Neural crest cell (in vitro differentiated cells): ENCODE measurements around the gene TMEM215. TPM values are rescaled to one million over a fixed set of nuclear protein-coding genes. Genes with fewer than 3 reads are reported as not detected.
A peak's percentile ranks its signal among the peaks of the same experiment; 100 is the strongest.

Experiments used
- DNase-seq: peaks from one replicate; pipeline ENCODE4 v3.0.0; 2021; ENCODE audit warnings: low read depth, mixed read lengths, low spot score
- H3K27ac Mint-ChIP-seq: one replicate; pipeline ENCODE4 v1.8.0; 2021; ENCODE audit warnings: mild to moderate bottlenecking, mixed read lengths; ENCODE audit not compliant: unreplicated experiment
- H3K27me3 Mint-ChIP-seq: 2 replicates; pipeline ENCODE4 v1.8.0; 2021; ENCODE audit warnings: low read depth, mild to moderate bottlenecking, mixed read lengths
- H3K36me3 Mint-ChIP-seq: 2 replicates; pipeline ENCODE4 v1.8.0; 2021; ENCODE audit warnings: low read depth, mild to moderate bottlenecking, mixed read lengths
- H3K4me1 Mint-ChIP-seq: 2 replicates; pipeline ENCODE4 v1.8.0; 2021; ENCODE audit warnings: mixed read lengths
- H3K4me3 Mint-ChIP-seq: one replicate; pipeline ENCODE4 v1.8.0; 2021; ENCODE audit warnings: mild to moderate bottlenecking, mixed read lengths
- H3K9me3 Mint-ChIP-seq: 2 replicates; pipeline ENCODE4 v1.8.0; 2021; ENCODE audit warnings: mixed read lengths
- long read RNA-seq: library from polyadenylated mRNA; unstranded; transcript quantifications from one replicate; pipeline ENCODE4 v2.0.0, GENCODE V29; 2020
- total RNA-seq: library from RNA; stranded (reverse); gene quantifications from 2 replicates; pipeline ENCODE4 v1.2.1, GENCODE V29; 2021
- TF ChIP-seq, protein P1 (sequence below): fragments of 200-600 bp; sonication (generic); conservative IDR thresholded peaks from 2 replicates; pipeline ENCODE4 v1.5.0; 2021; ENCODE audit warnings: antibody characterized with exemption, mild to moderate bottlenecking

Gene TMEM215, protein sequence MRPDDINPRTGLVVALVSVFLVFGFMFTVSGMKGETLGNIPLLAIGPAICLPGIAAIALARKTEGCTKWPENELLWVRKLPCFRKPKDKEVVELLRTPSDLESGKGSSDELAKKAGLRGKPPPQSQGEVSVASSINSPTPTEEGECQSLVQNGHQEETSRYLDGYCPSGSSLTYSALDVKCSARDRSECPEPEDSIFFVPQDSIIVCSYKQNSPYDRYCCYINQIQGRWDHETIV
- total RNA-seq, result 0.57 and 0.72 TPM in 2 replicates
- long read RNA-seq, partial matches to known transcripts, result 0 of 2 reads
- long read RNA-seq, other reads (novel, unspliced or antisense), result 1 of 2 reads

DNA sequence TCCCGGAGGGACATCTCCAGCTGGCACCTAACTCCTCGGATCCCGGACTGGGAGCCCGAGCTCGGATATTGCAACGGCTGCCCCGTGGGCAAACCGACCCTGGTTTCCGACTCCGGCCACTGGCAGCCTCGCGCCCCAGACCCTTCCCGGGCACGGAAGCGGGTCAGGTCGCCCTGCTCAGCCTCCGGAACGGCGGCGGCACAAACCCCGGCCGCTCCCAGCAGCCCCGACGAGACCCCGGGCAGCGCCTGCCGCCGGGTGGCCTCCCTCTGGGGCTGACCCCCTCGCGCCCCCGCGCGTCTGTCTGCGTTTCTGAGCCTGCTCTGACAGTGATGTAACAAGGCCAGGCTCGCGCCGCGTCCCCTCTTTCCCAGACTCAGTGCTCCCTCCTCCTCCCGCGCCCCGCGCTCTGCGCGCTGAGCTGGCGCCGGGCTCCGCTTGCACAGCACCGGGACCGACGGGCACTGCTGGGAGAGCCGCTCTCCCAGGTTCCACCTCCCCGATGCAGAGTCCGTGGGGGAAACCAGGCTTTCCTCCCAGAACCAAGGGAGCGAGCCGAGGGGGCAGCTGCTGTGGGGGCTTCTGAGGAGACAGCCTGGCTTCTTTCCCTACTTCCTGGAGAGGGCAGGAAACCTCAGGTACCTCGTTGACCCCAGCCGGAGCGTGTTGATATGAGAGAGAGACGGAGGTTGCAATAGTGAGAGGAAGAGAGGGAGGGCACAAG lies at the start of gene TMEM215:
Gene TMEM215 (plus strand): TSS at position 373 of the 724 bp plus-strand sequence. CDS start 644 bp downstream, outside the sequence.
- peaks cover 5% of the 10 kb centered on the region for H3K4me1 Mint-ChIP-seq
- peak within 1 kb of the TSS; percentile 81 for H3K4me3 Mint-ChIP-seq
- TF ChIP-seq, protein P1, sequence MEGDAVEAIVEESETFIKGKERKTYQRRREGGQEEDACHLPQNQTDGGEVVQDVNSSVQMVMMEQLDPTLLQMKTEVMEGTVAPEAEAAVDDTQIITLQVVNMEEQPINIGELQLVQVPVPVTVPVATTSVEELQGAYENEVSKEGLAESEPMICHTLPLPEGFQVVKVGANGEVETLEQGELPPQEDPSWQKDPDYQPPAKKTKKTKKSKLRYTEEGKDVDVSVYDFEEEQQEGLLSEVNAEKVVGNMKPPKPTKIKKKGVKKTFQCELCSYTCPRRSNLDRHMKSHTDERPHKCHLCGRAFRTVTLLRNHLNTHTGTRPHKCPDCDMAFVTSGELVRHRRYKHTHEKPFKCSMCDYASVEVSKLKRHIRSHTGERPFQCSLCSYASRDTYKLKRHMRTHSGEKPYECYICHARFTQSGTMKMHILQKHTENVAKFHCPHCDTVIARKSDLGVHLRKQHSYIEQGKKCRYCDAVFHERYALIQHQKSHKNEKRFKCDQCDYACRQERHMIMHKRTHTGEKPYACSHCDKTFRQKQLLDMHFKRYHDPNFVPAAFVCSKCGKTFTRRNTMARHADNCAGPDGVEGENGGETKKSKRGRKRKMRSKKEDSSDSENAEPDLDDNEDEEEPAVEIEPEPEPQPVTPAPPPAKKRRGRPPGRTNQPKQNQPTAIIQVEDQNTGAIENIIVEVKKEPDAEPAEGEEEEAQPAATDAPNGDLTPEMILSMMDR, result no peak
- H3K27me3 Mint-ChIP-seq, result peaks cover 97% of the 10 kb centered on the region
- no peaks in the 10 kb centered on the region for H3K9me3 Mint-ChIP-seq
- peak; percentile 68 for DNase-seq
- H3K27ac Mint-ChIP-seq, result no peak within 1 kb of the TSS
- no peaks in the 10 kb centered on the region for H3K36me3 Mint-ChIP-seq

DNA sequence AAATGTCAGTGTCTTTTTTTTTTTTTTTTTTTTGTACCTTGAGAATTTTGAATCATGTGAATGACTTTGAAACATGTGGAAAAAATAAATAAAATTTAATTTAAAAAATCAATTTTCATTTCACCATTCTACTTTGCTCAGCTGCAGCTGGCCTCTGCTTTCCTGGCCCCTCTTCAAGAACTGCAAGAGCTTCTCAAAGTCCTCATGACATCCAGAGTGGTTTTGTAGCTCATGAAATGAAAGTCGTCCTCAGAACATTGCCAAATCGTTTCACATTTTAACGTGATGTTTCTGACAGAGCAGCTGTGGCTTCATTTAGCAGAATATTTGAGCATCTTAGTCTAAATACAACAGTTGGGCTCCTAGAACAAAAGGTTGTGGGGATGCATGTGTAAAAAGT lies 47.9 kb upstream of the TMEM215 start:
- no peaks in the 10 kb centered on the region for H3K9me3 Mint-ChIP-seq
- TF ChIP-seq, protein P1, result no peak
- H3K4me3 Mint-ChIP-seq, result no peak overlapping the region
- peaks cover 3% of the 10 kb centered on the region for H3K36me3 Mint-ChIP-seq
- H3K27ac Mint-ChIP-seq, result no peak overlapping the region
- H3K4me1 Mint-ChIP-seq, result no peaks in the 10 kb centered on the region
- DNase-seq, result no peak
- peaks cover 3% of the 10 kb centered on the region for H3K27me3 Mint-ChIP-seq

DNA sequence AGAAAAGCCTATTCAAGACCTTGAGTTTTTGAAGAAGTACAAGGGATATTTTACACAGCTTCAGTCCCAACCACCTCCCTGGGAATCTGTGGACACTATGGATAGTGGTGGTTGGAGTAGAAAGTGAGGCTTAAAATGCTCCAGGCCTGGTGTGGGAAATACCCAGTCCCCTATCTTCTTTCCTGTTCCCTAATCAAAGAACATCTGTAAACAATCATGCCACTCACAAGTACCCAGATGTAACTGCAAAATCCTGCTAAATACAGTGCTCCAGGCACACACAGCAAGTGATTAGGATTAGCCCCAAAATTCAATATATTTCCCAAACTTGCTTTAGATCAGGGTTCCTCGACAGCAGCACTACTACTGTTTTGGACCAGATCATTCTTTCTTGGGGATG lies 46.0 kb upstream of the TMEM215 start:
- no peak overlapping the region for H3K4me3 Mint-ChIP-seq
- H3K36me3 Mint-ChIP-seq, result peaks cover 3% of the 10 kb centered on the region
- TF ChIP-seq, protein P1, result no peak
- peaks cover 3% of the 10 kb centered on the region for H3K27me3 Mint-ChIP-seq
- H3K27ac Mint-ChIP-seq, result no peak overlapping the region
- DNase-seq, result no peak
- H3K9me3 Mint-ChIP-seq, result no peaks in the 10 kb centered on the region
- peaks cover 8% of the 10 kb centered on the region for H3K4me1 Mint-ChIP-seq

DNA sequence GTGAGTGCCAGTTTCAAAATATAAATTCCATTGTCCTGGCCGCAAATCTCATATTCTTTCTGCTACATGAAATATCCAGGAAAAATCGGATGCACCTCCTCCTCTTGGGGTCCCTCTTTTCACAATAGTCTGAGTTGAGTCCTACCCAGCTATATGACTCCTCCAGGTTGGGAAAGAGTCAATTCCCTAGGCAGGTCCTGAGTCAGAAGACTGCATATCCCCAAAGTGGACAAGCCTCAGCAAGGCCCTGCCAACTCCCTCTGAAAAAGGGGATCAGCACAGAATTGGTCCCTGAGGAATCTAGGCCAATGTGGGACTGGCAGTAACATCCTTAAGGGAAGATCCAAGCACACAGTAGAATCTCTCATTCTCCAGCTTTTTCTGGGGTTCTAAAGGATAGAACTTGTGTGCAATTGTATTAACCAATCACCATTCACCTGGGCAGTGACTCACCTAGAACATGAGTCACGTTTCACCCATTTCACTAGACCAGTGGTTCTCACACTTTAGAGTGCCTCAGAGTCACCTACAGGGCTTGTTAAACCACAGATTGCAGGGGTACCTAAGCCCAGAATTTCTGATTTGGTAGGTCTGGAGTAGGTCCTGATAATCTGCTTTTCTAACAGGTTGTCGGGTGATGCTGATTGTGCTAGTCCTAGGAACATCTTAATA lies 44.7 kb upstream of the TMEM215 start:
- Mint-ChIP-seq H3K9me3 (peaks cover 4% of the 10 kb centered on the region), H3K36me3 (peaks cover 3% of the 10 kb centered on the region), H3K27me3 (peaks cover 3% of the 10 kb centered on the region), H3K27ac (no peak overlapping the region), H3K4me3 (no peak overlapping the region), H3K4me1 (peaks cover 21% of the 10 kb centered on the region)
- DNase-seq, result no peak
- TF ChIP-seq, protein P1, result no peak

DNA sequence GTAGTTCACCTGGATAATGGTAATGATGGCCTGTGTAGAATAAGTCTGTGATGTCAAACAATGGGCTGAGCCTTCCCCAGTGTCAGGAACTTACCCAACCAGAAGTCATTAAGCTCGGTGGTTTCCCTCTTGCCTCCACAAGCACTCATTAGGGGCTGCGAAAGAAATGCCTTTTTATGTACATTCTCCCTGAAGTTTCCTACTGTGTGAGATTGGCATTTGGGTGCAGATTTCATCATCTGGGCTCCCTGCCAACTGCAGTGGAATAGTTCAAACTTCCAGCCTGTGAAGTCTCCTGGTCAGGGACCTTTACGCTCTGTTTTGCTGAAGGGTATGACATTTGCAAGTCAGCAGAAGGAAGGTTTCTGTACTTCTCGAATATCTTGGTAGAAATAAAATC lies 41.6 kb upstream of the TMEM215 start:
- peaks cover 21% of the 10 kb centered on the region for H3K4me1 Mint-ChIP-seq
- TF ChIP-seq, protein P1, result no peak
- no peak overlapping the region for H3K4me3 Mint-ChIP-seq
- peaks cover 3% of the 10 kb centered on the region for H3K27me3 Mint-ChIP-seq
- no peaks in the 10 kb centered on the region for H3K36me3 Mint-ChIP-seq
- no peak overlapping the region for H3K27ac Mint-ChIP-seq
- DNase-seq, result no peak
- peaks cover 4% of the 10 kb centered on the region for H3K9me3 Mint-ChIP-seq
